NCI-H2196 treated with DMSO at 0.1 percent for 48 hours (cell line): ENCODE measurements around the gene PUSL1.
A peak's percentile ranks its signal among the peaks of the same experiment; 100 is the strongest.

Experiments
- DNase-seq: peaks from one replicate; lab custom pipeline; 2025; ENCODE audit not compliant: unreplicated experiment; lab: John Stamatoyannopoulos, UW

PUSL1 gene

GRCh38 chr1:1279028-1279427 lies 29.4 kb upstream of the PUSL1 start:
- no peak for DNase-seq

GRCh38 chr1:1280782-1281481 lies 27.5 kb upstream of the PUSL1 start:
- no peak for DNase-seq

- peak; percentile 59 for DNase-seq
Observed at GRCh38 chr1:1281533-1282321, 26.7 kb upstream of the PUSL1 start.

GRCh38 chr1:1282998-1283397 lies 25.4 kb upstream of the PUSL1 start:
- DNase-seq: no peak

- no peak for DNase-seq
Observed at GRCh38 chr1:1283821-1284220, 24.6 kb upstream of the PUSL1 start.

GRCh38 chr1:1284221-1285101 lies 23.9 kb upstream of the PUSL1 start:
- DNase-seq: no peak

- no peak for DNase-seq
Observed at GRCh38 chr1:1285102-1285571, 23.3 kb upstream of the PUSL1 start.

- DNase-seq: no peak
Observed at GRCh38 chr1:1285611-1286311, 22.6 kb upstream of the PUSL1 start.

- DNase-seq: no peak
Observed at GRCh38 chr1:1286313-1287261, 21.8 kb upstream of the PUSL1 start.

GRCh38 chr1:1287288-1288110 lies 20.9 kb upstream of the PUSL1 start:
- no peak for DNase-seq

GRCh38 chr1:1290238-1290731 lies 18.1 kb upstream of the PUSL1 start:
- no peak for DNase-seq

GRCh38 chr1:1291023-1291528 lies 17.3 kb upstream of the PUSL1 start:
- no peak for DNase-seq

- DNase-seq: peak; percentile 55
Observed at GRCh38 chr1:1291548-1292441, 16.6 kb upstream of the PUSL1 start.

- no peak for DNase-seq
Observed at GRCh38 chr1:1292442-1292779, 16.0 kb upstream of the PUSL1 start.

- DNase-seq: no peak
Observed at GRCh38 chr1:1292851-1293250, 15.5 kb upstream of the PUSL1 start.

GRCh38 chr1:1293263-1294249 lies 14.8 kb upstream of the PUSL1 start:
- DNase-seq: no peak
